Peyer's patch (tissue), 4 donors: Measurements from ENCODE around the gene SLC22A23. TPM values are rescaled to one million over a fixed set of nuclear protein-coding genes. Genes with fewer than 3 reads are reported as not detected.
A peak's percentile ranks its signal among the peaks of the same experiment; 100 is the strongest.

Source experiments
- DNase-seq, 3 donors: peaks; one replicate each; pipeline ENCODE4 v3.0.0-alpha.2; 2017 to 2019
- H3K27ac ChIP-seq, 4 donors: fragments of 200-600 bp; sonication (generic); one replicate each; pipeline ENCODE4 v1.5.1; 2016 to 2019
- H3K27me3 ChIP-seq, 2 donors: fragments of 200-600 bp; sonication (generic); one replicate each; pipeline ENCODE4 v1.5.1; 2019
- H3K36me3 ChIP-seq, 3 donors: fragments of 200-600 bp; sonication (generic); one replicate each; pipeline ENCODE4 v1.5.1; 2016 to 2019
- H3K4me1 ChIP-seq, 4 donors: fragments of 200-600 bp; sonication (generic); one replicate each; pipeline ENCODE4 v1.5.1; 2016 to 2019
- H3K4me3 ChIP-seq, 4 donors: fragments of 200-600 bp; sonication (generic); 1 replicate in 3 of 4; 2 replicates in 1 of 4; pipeline ENCODE4 v1.5.1; 2016 to 2019; ENCODE audit warnings: mild to moderate bottlenecking in 1 of 4
- H3K9me3 ChIP-seq, 4 donors: fragments of 200-600 bp; sonication (generic); one replicate each; pipeline ENCODE4 v1.5.1; 2016 to 2019; ENCODE audit warnings: mild to moderate bottlenecking in 1 of 4
- POLR2A ChIP-seq, 2 donors: fragments of 450-650 bp; IDR thresholded peaks; one replicate each; pipeline ENCODE4 v1.5.1; 2017; ENCODE audit warnings: antibody characterized with exemption in 2 of 2, mild to moderate bottlenecking in 2 of 2, moderate library complexity in 2 of 2
- total RNA-seq, 4 donors: library from RNA; depleted of rRNA; stranded (reverse); fragments of >200 nt; gene quantifications; one replicate each; pipeline ENCODE4 v1.1.0, GENCODE V29; 2016
- TF ChIP-seq, protein P1 (sequence below), 6 experiments: fragments of 450-650 bp in 4 of 6; fragments of 200-600 bp in 2 of 6; sonication (generic) in 1 of 6; IDR thresholded peaks; one replicate each; pipeline ENCODE4 v1.5.1; 2017 to 2019; ENCODE audit warnings: antibody characterized with exemption in 6 of 6, mild to moderate bottlenecking in 3 of 6, moderate library complexity in 1 of 6

SLC22A23 gene
- total RNA-seq, 4 donors from 2014 or later = 22.3 to 145 (median 91.6) TPM

- no peak for DNase-seq
- Histone ChIP-seq H3K4me3 (no peak overlapping the region), H3K9me3 (no peaks in the 10 kb centered on the region), H3K36me3 (no peaks in the 10 kb centered on the region), H3K27me3 (no peaks in the 10 kb centered on the region), H3K27ac (no peak overlapping the region), H3K4me1 (peaks cover 0 to 7% (median 0%) of the 10 kb centered on the region in 4 donors)
- TF ChIP-seq, protein P1, sequence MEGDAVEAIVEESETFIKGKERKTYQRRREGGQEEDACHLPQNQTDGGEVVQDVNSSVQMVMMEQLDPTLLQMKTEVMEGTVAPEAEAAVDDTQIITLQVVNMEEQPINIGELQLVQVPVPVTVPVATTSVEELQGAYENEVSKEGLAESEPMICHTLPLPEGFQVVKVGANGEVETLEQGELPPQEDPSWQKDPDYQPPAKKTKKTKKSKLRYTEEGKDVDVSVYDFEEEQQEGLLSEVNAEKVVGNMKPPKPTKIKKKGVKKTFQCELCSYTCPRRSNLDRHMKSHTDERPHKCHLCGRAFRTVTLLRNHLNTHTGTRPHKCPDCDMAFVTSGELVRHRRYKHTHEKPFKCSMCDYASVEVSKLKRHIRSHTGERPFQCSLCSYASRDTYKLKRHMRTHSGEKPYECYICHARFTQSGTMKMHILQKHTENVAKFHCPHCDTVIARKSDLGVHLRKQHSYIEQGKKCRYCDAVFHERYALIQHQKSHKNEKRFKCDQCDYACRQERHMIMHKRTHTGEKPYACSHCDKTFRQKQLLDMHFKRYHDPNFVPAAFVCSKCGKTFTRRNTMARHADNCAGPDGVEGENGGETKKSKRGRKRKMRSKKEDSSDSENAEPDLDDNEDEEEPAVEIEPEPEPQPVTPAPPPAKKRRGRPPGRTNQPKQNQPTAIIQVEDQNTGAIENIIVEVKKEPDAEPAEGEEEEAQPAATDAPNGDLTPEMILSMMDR (IDR thresholded peaks at IDR 0.05) = no peak
- no peak for TF ChIP-seq POLR2A (IDR thresholded peaks at IDR 0.05)
Observed at GRCh38 chr6:3343089-3343883, 113.6 kb downstream of the SLC22A23 start.

GRCh38 chr6:3341467-3341866 lies 115.4 kb downstream of the SLC22A23 start:
- Histone ChIP-seq H3K9me3 (no peaks in the 10 kb centered on the region), H3K36me3 (no peaks in the 10 kb centered on the region), H3K4me3 (no peak overlapping the region), H3K27ac (peak overlapping the region in 1 of 4 donors; percentile 58), H3K4me1 (peaks cover 0 to 21% (median 0%) of the 10 kb centered on the region in 4 donors), H3K27me3 (no peaks in the 10 kb centered on the region)
- TF ChIP-seq, protein P1 (IDR thresholded peaks at IDR 0.05) = no peak
- TF ChIP-seq POLR2A (IDR thresholded peaks at IDR 0.05) = no peak
- DNase-seq = no peak

GRCh38 chr6:3340894-3341293 lies 116.0 kb downstream of the SLC22A23 start:
- DNase-seq = no peak

DNA sequence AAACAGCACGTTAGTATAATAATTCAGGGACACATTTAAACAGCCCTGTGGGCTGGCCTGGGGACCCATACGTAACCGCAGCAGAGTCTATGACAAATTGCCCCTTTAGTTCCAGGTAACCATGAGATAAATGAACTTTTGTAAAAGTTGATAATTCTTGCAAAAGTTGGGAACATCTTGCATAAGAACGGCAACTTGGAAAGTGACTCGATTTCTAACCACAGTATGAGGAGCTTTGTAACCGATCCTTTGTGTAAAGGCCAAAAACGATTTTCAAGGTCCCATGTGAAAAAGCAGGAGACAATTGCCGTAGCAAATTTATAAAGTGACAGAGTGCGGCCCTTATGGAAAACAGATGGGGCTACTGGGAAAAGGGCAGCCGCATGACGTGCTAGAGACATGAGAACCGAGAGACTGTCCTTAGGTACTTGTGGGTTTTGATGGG lies 116.5 kb downstream of the SLC22A23 start:
- Histone ChIP-seq H3K36me3 (no peaks in the 10 kb centered on the region), H3K4me1 (peaks cover 0 to 21% (median 0%) of the 10 kb centered on the region in 4 donors), H3K4me3 (no peak overlapping the region), H3K27ac (peak overlapping the region in 1 of 4 donors; percentile 58), H3K9me3 (no peaks in the 10 kb centered on the region), H3K27me3 (no peaks in the 10 kb centered on the region)
- no peak for DNase-seq
- no peak for TF ChIP-seq POLR2A (IDR thresholded peaks at IDR 0.05)
- TF ChIP-seq, protein P1 (IDR thresholded peaks at IDR 0.05) = no peak

More at GRCh38 chr6:3340894-3341293, 116.0 kb downstream of the SLC22A23 start:
- peak overlapping the region in 1 of 4 donors; percentile 58 for H3K27ac ChIP-seq
- H3K36me3 ChIP-seq = no peaks in the 10 kb centered on the region
- H3K4me3 ChIP-seq = no peak overlapping the region
- TF ChIP-seq, protein P1 (IDR thresholded peaks at IDR 0.05) = no peak
- TF ChIP-seq POLR2A (IDR thresholded peaks at IDR 0.05) = no peak
- H3K4me1 ChIP-seq = peaks cover 0 to 21% (median 0%) of the 10 kb centered on the region in 4 donors
- H3K9me3 ChIP-seq = no peaks in the 10 kb centered on the region
- H3K27me3 ChIP-seq = no peaks in the 10 kb centered on the region

DNA sequence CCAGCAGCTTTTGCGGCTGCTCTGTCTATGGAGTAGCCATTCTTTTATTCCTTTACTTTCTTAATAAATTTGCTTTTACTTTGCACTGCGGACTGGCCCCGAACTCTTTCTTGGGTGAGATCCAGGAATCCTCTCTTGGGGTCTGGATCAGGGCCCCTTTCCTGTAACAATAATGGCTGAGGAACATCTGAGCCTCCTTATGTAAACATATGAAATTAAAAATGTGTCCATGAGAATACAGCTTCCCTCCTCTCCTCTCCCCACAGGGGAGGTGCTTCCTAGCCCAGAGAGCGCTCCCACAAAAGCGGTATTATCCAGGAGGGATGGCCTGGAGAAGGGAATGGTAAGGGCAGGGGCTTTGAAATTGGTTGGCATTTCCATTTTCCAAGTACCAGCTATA lies 117.0 kb downstream of the SLC22A23 start:
- Histone ChIP-seq H3K27ac (no peak overlapping the region), H3K36me3 (no peaks in the 10 kb centered on the region), H3K4me3 (no peak overlapping the region), H3K9me3 (no peaks in the 10 kb centered on the region), H3K4me1 (peaks cover 0 to 21% (median 0%) of the 10 kb centered on the region in 4 donors), H3K27me3 (no peaks in the 10 kb centered on the region)
- DNase-seq = no peak
- TF ChIP-seq, protein P1 (IDR thresholded peaks at IDR 0.05) = no peak
